ENCODE data around the gene TMEM39A. TPM values are rescaled to one million over a fixed set of nuclear protein-coding genes. Genes with fewer than 3 reads are reported as not detected.
A peak's percentile ranks its signal among the peaks of the same experiment; 100 is the strongest.

TMEM39A gene
- total RNA-seq, 2 donors from 2014 or later: 41.8 to 48.1 TPM

GRCh38 chr3:119485563-119485962 is 22.1 kb upstream of the TMEM39A start:
- Mint-ChIP-seq H3K27ac (no peak overlapping the region), H3K4me3 (no peak overlapping the region), H3K9me3 (no peaks in the 10 kb centered on the region)

DNA sequence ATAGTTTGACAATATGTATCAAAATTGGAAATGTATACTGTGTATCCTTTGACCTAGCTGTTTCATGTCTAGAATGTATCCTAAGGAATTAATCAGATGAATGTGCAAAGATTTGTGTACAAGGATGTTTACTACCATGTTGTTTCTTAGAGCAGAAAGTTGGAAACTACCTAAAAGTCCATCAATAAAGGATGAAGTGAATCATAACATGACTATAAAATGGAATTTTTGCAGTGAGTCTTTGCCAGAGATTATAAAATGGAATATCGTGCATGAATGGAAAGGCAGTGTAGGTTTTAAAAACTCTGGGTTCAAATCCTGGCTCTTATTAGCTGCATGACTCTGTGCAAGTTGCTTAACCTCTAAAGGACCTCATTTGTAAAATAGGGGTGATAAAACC is 19.7 kb upstream of the TMEM39A start:
- no peak for ATAC-seq (replicated peaks)
- H3K27ac Mint-ChIP-seq: peak overlapping the region; percentile 70
- H3K27me3 Mint-ChIP-seq: no peaks in the 10 kb centered on the region
- no peaks in the 10 kb centered on the region for H3K4me1 Mint-ChIP-seq
- H3K4me3 Mint-ChIP-seq: no peak overlapping the region
- no peaks in the 10 kb centered on the region for H3K9me3 Mint-ChIP-seq
- peaks cover 91% of the 10 kb centered on the region for H3K36me3 Mint-ChIP-seq (ENCODE audit: low read depth)

More at GRCh38 chr3:119485563-119485962, 22.1 kb upstream of the TMEM39A start:
- Mint-ChIP-seq H3K27me3 (no peaks in the 10 kb centered on the region), H3K4me1 (no peaks in the 10 kb centered on the region), H3K36me3 (ENCODE audit: low read depth) (peaks cover 85% of the 10 kb centered on the region)
- ATAC-seq (replicated peaks): no peak

DNA sequence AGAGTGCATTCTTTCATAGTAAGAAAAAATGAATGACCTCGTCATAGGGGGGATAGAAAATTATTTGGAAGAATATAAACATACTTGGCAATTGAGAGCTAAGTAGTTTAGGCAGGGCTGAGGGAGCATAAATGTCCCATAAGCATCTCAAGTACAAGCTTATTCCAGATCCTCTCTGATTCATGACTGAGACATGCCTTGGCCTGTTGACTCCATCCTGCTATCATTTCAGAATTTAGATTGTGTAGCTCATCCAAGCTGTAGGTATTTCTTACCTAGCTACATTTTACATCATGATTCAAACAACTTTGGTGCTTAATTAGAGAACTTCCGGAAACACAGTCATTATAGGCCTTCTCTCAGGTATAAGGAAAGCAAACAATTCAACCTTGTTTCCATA is 17.7 kb upstream of the TMEM39A start:
- H3K9me3 Mint-ChIP-seq: no peaks in the 10 kb centered on the region
- peaks cover 92% of the 10 kb centered on the region for H3K36me3 Mint-ChIP-seq (ENCODE audit: low read depth)
- H3K4me1 Mint-ChIP-seq: no peaks in the 10 kb centered on the region
- H3K27ac Mint-ChIP-seq: no peak overlapping the region
- no peaks in the 10 kb centered on the region for H3K27me3 Mint-ChIP-seq
- no peak overlapping the region for H3K4me3 Mint-ChIP-seq
- no peak for ATAC-seq (replicated peaks)

DNA sequence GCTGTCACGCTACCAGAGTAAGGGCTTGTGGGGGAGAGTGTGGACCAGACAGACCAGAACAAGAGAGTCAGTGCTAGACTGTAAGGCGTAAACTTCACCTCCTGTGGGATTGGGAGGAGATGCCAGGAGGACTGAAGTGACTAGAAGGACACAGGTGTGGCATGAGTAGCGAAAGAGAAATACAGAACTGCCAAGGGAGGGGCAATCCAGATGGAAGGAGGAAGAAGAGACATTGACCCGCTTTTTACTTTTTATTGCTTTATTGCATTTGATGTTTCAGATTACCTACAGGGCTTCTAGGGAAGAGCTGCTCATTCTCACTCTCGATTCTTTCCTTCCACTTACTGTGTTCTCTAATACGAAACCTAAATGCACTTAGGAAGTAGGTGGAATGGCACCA is 7.5 kb upstream of the TMEM39A start:
- peak overlapping the region; percentile 6 for H3K27ac Mint-ChIP-seq

DNA sequence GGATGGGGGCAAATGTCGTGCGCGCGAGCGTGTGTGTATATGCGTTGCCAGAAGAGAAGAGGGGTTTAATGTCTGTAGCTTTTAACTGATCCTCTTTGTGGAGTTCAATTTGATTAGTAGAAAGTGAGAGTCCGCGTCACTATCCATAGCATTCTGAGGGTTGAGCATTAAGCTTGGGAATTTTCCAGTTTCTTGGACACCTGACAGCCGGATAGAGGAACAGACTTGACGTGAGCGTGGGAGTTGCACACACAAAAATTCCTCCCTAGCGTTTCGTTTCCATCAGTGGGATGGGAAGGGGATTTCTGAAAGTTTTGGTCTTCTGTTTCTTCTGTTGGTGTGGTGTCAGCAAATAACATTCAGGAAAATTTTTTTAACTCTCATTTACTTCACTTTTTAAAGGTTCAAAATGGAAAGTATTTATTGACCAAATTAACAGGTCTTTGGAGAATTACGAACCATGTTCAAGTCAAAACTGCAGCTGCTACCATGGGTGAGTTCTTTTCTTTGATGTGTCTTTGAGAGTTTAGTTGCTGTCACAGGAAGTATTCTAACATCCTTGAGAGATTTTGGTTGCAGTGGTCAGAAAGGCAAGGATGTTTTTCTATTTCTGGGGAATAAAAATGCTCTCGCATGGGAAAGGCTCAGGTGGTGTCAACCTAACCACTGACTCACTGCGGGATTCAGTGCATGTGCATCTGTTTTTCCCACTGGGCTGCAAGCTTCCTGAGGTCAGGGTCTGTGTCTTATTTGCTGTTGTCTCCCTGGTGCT is 6.2 kb upstream of the TMEM39A start:
- H3K27ac Mint-ChIP-seq: peak overlapping the region; percentile 92
- no peaks in the 10 kb centered on the region for H3K9me3 Mint-ChIP-seq
- H3K27me3 Mint-ChIP-seq: no peaks in the 10 kb centered on the region
- no peak for ATAC-seq (replicated peaks)
- H3K4me1 Mint-ChIP-seq: peaks cover 23% of the 10 kb centered on the region
- peak overlapping the region; percentile 91 for H3K4me3 Mint-ChIP-seq
- H3K36me3 Mint-ChIP-seq (ENCODE audit: low read depth): peaks cover 30% of the 10 kb centered on the region

More for the DNA sequence above, 7.5 kb upstream of the TMEM39A start:
- Mint-ChIP-seq H3K4me3 (peak overlapping the region; percentile 91), H3K9me3 (no peaks in the 10 kb centered on the region), H3K4me1 (peaks cover 23% of the 10 kb centered on the region), H3K36me3 (ENCODE audit: low read depth) (peaks cover 38% of the 10 kb centered on the region), H3K27me3 (no peaks in the 10 kb centered on the region)
- no peak for ATAC-seq (replicated peaks)

GRCh38 chr3:119468041-119468440 is 4.6 kb upstream of the TMEM39A start:
- no peak for ATAC-seq (replicated peaks)
- Mint-ChIP-seq H3K9me3 (peaks cover 3% of the 10 kb centered on the region), H3K27ac (peak overlapping the region; percentile 92), H3K27me3 (no peaks in the 10 kb centered on the region), H3K4me1 (peaks cover 33% of the 10 kb centered on the region), H3K4me3 (peak overlapping the region; percentile 91), H3K36me3 (ENCODE audit: low read depth) (peaks cover 42% of the 10 kb centered on the region)

- Mint-ChIP-seq H3K9me3 (no peaks in the 10 kb centered on the region), H3K27ac (no peak overlapping the region), H3K36me3 (ENCODE audit: low read depth) (peaks cover 99% of the 10 kb centered on the region), H3K4me3 (no peak overlapping the region), H3K4me1 (peaks cover 27% of the 10 kb centered on the region), H3K27me3 (no peaks in the 10 kb centered on the region)
- ATAC-seq (replicated peaks): no peak
Measured at GRCh38 chr3:119457246-119457645, 6.2 kb downstream of the TMEM39A start.

GRCh38 chr3:119456469-119456868 is 6.9 kb downstream of the TMEM39A start:
- Mint-ChIP-seq H3K36me3 (ENCODE audit: low read depth) (peaks cover 99% of the 10 kb centered on the region), H3K4me1 (peaks cover 27% of the 10 kb centered on the region), H3K9me3 (no peaks in the 10 kb centered on the region), H3K27me3 (no peaks in the 10 kb centered on the region), H3K4me3 (no peak overlapping the region), H3K27ac (no peak overlapping the region)
- no peak for ATAC-seq (replicated peaks)

DNA sequence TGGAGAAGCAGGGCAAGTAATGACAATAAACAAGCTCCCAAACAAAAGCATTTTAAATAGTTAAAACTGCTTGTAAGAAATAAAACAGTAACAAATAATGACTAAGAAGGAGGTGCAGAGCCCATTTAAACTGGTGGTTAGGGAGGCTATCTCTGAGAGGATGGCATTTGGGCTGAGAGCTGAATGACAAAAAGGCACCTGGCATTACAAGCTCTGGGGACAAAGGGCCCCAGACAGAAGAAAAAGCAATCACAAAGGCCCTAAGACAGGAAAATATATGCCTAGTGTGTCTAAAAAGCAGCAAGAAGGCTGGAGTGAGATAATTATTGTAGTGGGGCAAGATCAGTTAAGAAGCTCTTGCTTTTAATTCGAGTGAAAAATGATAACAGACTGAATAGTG is 9.6 kb downstream of the TMEM39A start:
- peak overlapping the region; percentile 63 for H3K27ac Mint-ChIP-seq
- no peaks in the 10 kb centered on the region for H3K9me3 Mint-ChIP-seq
- H3K4me1 Mint-ChIP-seq: peaks cover 17% of the 10 kb centered on the region
- no peak for ATAC-seq (replicated peaks)
- H3K36me3 Mint-ChIP-seq (ENCODE audit: low read depth): peaks cover 99% of the 10 kb centered on the region
- H3K27me3 Mint-ChIP-seq: no peaks in the 10 kb centered on the region
- H3K4me3 Mint-ChIP-seq: no peak overlapping the region

- H3K27ac Mint-ChIP-seq: no peak overlapping the region
- H3K27me3 Mint-ChIP-seq: no peaks in the 10 kb centered on the region
- H3K4me1 Mint-ChIP-seq: peaks cover 6% of the 10 kb centered on the region
- peaks cover 95% of the 10 kb centered on the region for H3K36me3 Mint-ChIP-seq (ENCODE audit: low read depth)
- H3K4me3 Mint-ChIP-seq: peak overlapping the region; percentile 12
- H3K9me3 Mint-ChIP-seq: no peaks in the 10 kb centered on the region
- peak; percentile 63 for ATAC-seq (replicated peaks)
Measured at GRCh38 chr3:119444590-119444989, 18.8 kb downstream of the TMEM39A start.

DNA sequence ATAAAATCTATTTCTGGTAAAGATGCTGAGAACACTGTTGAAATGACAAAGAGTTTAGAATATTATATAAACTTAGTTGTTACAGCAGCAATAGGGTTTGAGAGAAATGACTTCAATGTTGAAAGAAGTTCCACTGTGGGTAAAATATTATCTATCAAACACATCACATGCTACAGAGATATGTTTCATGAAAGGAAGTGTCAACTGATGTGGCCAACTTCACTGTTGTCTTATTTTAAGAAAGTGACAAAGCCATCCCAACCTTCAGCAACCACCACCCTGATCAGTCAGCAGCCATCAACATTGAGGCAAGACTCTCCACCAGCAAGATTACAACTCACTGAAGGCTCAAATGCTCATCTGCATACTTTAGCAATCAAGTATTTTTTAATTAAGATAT is 20.2 kb downstream of the TMEM39A start:
- ATAC-seq (replicated peaks): peak; percentile 26
- Mint-ChIP-seq H3K4me1 (peaks cover 6% of the 10 kb centered on the region), H3K36me3 (ENCODE audit: low read depth) (peaks cover 90% of the 10 kb centered on the region), H3K27ac (no peak overlapping the region), H3K9me3 (no peaks in the 10 kb centered on the region), H3K4me3 (no peak overlapping the region), H3K27me3 (no peaks in the 10 kb centered on the region)

GRCh38 chr3:119437691-119438258 is 25.6 kb downstream of the TMEM39A start:
- H3K36me3 Mint-ChIP-seq (ENCODE audit: low read depth): peaks cover 94% of the 10 kb centered on the region
- ATAC-seq (replicated peaks): no peak

DNA sequence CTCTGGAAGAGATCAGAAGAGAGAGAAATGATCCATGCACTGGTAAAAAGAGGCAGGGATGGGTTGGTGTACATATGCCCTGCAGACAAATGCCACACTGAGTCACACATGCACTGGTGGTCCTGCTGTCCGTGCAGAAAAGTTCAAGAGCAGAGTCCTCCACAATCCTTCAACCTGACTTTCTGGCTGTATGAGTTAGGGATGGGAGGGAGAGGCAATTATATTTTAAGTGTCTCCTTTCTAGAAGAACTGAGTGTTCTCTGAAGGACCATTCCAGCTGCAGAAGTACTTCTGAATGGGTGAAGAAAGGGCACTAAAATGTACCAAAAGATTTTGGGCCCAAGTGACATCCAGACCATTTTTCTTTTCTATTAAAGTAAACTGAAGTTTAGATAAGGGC is 26.4 kb downstream of the TMEM39A start:
- no peaks in the 10 kb centered on the region for H3K9me3 Mint-ChIP-seq
- no peaks in the 10 kb centered on the region for H3K27me3 Mint-ChIP-seq
- peaks cover 93% of the 10 kb centered on the region for H3K36me3 Mint-ChIP-seq (ENCODE audit: low read depth)
- ATAC-seq (replicated peaks): no peak
- no peak overlapping the region for H3K4me3 Mint-ChIP-seq
- H3K4me1 Mint-ChIP-seq: no peaks in the 10 kb centered on the region
- no peak overlapping the region for H3K27ac Mint-ChIP-seq

More at GRCh38 chr3:119437691-119438258, 25.6 kb downstream of the TMEM39A start:
- H3K4me3 Mint-ChIP-seq: no peak overlapping the region
- no peak overlapping the region for H3K27ac Mint-ChIP-seq
- no peaks in the 10 kb centered on the region for H3K27me3 Mint-ChIP-seq
- no peaks in the 10 kb centered on the region for H3K4me1 Mint-ChIP-seq
- H3K9me3 Mint-ChIP-seq: no peaks in the 10 kb centered on the region

GRCh38 chr3:119434703-119435102 is 28.7 kb downstream of the TMEM39A start:
- ATAC-seq (replicated peaks): no peak
- no peak overlapping the region for H3K4me3 Mint-ChIP-seq
- no peak overlapping the region for H3K27ac Mint-ChIP-seq
- H3K9me3 Mint-ChIP-seq: peaks cover 8% of the 10 kb centered on the region
- H3K4me1 Mint-ChIP-seq: no peaks in the 10 kb centered on the region
- H3K36me3 Mint-ChIP-seq (ENCODE audit: low read depth): peaks cover 93% of the 10 kb centered on the region
- no peaks in the 10 kb centered on the region for H3K27me3 Mint-ChIP-seq

DNA sequence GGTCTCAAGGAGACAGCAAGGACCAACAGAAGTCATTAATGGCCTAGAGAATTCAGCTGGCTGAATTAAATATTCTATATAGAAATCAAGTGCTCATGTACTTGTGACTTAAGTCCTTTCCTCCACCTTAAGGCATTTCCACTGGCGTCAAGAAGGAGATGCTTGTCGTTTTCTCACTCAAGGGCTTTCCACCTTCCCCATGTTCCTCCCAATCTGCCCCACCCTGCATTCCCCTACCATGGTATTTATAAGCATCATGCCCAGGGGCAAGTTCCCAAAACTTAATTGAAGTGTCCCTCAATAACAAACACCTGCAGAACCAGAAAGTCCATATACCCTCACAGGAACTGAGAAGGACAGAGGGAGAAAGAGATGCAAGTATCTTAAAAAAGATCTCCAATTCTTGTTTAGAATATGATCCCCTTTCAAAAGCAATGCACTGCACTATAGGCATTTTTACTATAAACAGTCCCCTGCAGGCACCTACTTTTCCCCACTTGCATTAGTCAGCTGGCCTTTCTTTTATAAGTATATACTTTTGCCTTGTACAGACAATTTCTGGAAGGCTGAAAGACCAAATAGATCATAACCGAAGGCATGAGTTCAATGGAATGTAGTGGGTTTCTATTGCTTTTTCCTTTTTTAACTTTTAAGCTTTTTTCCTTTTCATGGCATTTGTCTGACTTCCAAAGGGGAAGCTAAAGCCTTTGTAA is 29.6 kb downstream of the TMEM39A start:
- H3K27ac Mint-ChIP-seq: no peak overlapping the region
- peaks cover 98% of the 10 kb centered on the region for H3K36me3 Mint-ChIP-seq (ENCODE audit: low read depth)
- no peak for ATAC-seq (replicated peaks)
- no peaks in the 10 kb centered on the region for H3K4me1 Mint-ChIP-seq
- no peak overlapping the region for H3K4me3 Mint-ChIP-seq
- H3K9me3 Mint-ChIP-seq: peaks cover 12% of the 10 kb centered on the region
- no peaks in the 10 kb centered on the region for H3K27me3 Mint-ChIP-seq

Measured in activated T-helper 17 cell treated with anti-CD3 and anti-CD28 coated beads, Interleukin-2, amount 50 U/mL, for 72 hours (primary cell).